ENCODE measurements around the gene PLCB1.
"Not testable (repeated sequence)": the region's sequence is repeated elsewhere in the genome, so short reads cannot be mapped to it uniquely, and the experiment has no call there.

Gene PLCB1

DNA sequence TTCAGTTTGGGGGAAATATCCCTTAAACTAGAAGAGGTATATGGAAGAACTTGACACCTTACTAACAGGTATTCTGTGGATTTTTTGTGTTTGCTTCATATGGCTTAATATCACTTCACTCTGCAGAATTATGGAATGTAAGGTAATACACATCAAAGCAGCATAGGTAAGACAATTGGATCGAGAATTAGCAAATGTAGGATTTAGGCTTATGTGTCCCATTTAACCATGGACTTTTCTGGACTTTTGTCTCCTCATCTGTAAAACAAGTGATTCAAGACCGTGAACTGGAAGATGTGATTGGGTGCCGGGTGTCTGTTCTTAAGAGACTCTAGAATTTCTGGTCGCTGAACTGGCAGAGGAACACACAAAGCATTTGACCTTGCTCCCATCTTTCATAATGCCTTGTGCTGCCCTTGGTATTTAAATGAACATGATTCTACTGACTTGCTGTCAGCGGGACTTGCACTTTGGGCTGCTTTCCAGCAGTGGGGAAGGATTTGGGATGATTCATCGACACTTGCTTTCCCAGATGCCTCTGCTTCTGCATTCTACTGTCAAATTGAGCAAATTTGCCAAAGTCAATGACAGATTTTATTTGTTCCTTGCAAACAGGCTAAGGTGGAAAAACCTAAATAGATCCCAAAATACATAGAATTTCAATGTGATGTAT is 199.8 kb downstream of the PLCB1 start:
- in situ Hi-C loops (cut with HindIII; ENCODE audit: low pct_unique_long_range_greater_than_20kb, low sequenced_read_pairs): no loop called here
- no peak for DNase-seq (ENCODE audit: low read depth in 1 of 2, low spot score in 1 of 2)

DNA sequence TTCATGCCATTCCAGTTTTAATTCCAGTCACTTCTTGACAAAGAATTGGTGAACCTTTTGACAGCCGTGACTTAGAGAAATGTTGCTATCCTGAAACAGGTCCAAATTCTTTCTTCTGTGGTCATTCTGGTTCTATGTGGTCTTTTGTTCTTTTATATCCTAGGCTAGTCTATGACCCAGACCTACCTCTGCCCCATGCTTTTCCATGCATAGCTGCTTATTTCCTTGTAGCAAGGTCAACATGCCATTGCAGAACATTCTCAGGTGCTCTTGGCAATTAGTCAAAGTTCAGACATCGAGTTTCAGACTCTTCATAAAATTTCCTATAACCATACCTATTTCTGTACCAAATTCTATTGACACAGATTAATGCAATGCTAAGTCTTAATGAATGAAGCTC is 202.6 kb downstream of the PLCB1 start:
- in situ Hi-C loops (cut with HindIII; ENCODE audit: low pct_unique_long_range_greater_than_20kb, low sequenced_read_pairs): no loop called here
- peak in 1 of 2 experiments; percentile 5 for DNase-seq (ENCODE audit: low read depth in 1 of 2, low spot score in 1 of 2)
- no peak for TF ChIP-seq JUND (IDR thresholded peaks at IDR 0.05; ENCODE audit: low read depth)

More for the DNA sequence above, 199.8 kb downstream of the PLCB1 start:
- no peak for TF ChIP-seq JUND (IDR thresholded peaks at IDR 0.05; ENCODE audit: low read depth)

DNA sequence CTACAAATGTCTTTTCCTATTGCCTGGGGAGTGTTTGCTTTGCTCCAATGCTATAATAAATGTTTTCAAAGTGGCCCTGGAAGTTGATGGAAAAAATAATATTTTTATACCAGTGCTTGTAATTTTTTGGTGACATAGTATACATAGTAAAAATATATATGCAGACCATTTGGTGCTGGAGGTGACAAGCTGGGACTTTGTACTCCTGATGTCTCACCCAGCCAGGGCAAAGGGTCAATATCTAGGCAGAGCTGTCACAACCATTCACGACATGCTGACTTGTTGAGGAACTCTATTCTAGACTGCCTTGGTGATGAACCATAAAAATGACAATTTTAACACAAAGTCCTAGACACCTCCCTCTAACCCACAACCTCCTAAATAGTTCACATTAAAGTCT is 203.0 kb downstream of the PLCB1 start:
- DNase-seq (ENCODE audit: low read depth in 1 of 2, low spot score in 1 of 2): no peak
- in situ Hi-C loops (cut with HindIII; ENCODE audit: low pct_unique_long_range_greater_than_20kb, low sequenced_read_pairs): no loop called here
- no peak for TF ChIP-seq JUND (IDR thresholded peaks at IDR 0.05; ENCODE audit: low read depth)

DNA sequence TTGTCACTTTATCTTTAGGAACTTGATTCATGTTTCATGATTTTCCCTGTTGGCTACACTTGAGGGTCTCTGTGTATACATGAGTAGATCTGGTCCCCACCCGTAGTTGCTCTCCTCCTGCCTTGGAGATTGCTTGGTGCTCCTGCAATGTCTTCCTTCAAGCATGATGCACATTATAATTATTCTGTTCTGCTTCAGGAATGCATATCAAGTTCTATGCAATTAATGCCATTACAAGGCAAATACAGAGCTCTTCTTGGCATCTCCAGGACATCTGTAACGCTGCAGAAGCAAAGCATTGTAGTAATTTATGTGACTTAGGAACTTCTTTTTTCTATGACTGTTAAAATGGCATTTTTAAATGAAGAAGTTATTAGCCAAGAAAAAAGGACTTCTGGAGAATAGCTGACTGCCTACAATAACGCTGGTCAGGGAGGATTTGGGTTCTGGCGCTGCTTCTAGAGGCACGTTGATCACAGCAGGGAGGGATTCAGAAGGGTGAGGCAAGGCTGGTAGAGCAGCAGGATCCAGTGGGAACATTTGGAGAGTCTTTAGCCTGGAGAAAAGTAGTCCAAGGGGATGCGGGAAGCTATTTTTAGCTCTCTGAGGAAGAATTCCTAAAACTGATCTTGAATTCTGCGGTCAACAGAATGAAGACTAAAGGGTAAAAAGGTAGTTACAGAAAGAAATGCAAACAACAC is 203.6 kb downstream of the PLCB1 start:
- in situ Hi-C loops (cut with HindIII; ENCODE audit: low pct_unique_long_range_greater_than_20kb, low sequenced_read_pairs): no loop called here
- no peak for DNase-seq (ENCODE audit: low read depth in 1 of 2, low spot score in 1 of 2)
- TF ChIP-seq JUND (IDR thresholded peaks at IDR 0.05; ENCODE audit: low read depth): no peak

DNA sequence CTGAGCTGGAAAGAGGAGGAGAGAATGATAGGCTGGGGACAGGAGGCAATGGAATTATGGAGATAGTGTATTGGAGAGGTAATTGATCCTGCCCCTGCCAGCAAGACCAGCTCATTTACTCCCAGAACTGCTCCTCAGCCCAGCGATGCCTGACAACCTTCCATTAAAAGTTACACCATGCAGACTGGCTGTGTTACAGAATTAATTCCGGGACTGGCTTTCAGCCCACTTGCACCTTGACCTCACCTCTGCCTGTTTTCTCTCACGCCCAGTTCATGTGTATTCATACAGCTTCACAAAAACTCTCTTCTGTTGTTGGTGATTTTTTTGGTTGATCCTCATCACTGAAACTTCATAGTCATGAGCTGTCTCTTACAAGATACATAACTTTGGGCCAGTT is 207.3 kb downstream of the PLCB1 start:
- TF ChIP-seq JUND (IDR thresholded peaks at IDR 0.05; ENCODE audit: low read depth): no peak
- in situ Hi-C loops (cut with HindIII; ENCODE audit: low pct_unique_long_range_greater_than_20kb, low sequenced_read_pairs): no loop called here
- DNase-seq (ENCODE audit: low read depth in 1 of 2, low spot score in 1 of 2): no peak

DNA sequence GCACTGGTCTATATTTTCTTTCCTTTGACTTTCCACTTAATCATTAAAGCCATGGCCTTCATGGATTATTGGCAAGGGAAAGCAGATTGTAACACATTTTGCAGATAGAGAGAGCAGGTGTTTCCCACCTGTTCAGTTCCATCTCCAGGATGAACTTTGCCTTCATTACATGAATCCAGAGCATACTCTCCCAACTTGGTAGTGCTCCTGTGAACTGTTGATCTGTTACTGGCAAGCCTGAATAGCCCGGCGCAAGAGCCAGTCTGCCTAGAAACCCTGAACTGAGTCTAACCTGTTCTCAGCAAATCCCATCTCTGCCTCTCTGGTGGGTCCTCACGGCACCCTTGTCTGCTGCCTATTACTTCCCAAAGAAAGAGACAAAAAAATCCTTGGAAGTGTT is 210.3 kb downstream of the PLCB1 start:
- no peak for TF ChIP-seq JUND (IDR thresholded peaks at IDR 0.05; ENCODE audit: low read depth)
- in situ Hi-C loops (cut with HindIII; ENCODE audit: low pct_unique_long_range_greater_than_20kb, low sequenced_read_pairs): no loop called here
- DNase-seq (ENCODE audit: low read depth in 1 of 2, low spot score in 1 of 2): no peak

DNA sequence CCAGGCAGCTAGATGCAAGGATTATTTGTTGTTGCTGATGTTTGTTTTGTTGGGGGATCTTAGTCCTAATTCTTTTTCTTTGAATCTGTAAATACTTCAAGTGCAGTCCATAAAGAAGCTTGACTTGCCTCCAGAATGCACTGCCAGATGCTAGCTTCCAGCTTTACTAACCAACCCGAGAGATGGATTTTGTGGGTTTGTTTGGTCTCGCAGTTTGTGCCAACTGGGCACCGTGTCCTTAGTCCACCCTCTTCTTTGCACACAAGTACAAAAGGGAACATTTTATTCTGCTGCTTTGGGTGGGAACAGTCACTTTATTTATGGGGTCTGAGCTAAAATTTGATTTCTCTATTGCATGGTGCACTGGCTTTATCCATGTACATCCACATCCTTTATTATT is 212.0 kb downstream of the PLCB1 start:
- in situ Hi-C loops (cut with HindIII; ENCODE audit: low pct_unique_long_range_greater_than_20kb, low sequenced_read_pairs): no loop called here
- no peak for TF ChIP-seq JUND (IDR thresholded peaks at IDR 0.05; ENCODE audit: low read depth)
- no peak for DNase-seq (ENCODE audit: low read depth in 1 of 2, low spot score in 1 of 2)

DNA sequence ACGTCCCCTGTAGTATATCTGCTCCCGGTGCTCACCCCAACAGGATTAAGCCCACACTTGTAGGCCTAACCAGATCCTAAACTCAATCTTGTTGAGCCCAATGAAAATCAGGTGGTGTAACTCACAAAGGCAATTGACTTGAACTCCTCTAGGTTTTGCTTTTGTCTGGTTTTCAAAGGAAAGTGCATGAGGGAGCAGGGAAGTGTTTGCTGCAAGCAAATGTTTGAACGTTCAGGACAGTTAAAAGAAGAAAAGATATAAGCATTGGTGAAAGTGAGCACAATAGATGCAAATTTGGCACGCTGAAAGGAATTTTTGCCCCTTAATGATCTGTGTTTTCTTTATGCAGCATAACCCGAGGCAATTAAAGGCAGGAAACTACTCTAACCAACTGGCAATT is 212.6 kb downstream of the PLCB1 start:
- no peak for TF ChIP-seq JUND (IDR thresholded peaks at IDR 0.05; ENCODE audit: low read depth)
- DNase-seq (ENCODE audit: low read depth in 1 of 2, low spot score in 1 of 2): no peak
- in situ Hi-C loops (cut with HindIII; ENCODE audit: low pct_unique_long_range_greater_than_20kb, low sequenced_read_pairs): no loop called here

DNA sequence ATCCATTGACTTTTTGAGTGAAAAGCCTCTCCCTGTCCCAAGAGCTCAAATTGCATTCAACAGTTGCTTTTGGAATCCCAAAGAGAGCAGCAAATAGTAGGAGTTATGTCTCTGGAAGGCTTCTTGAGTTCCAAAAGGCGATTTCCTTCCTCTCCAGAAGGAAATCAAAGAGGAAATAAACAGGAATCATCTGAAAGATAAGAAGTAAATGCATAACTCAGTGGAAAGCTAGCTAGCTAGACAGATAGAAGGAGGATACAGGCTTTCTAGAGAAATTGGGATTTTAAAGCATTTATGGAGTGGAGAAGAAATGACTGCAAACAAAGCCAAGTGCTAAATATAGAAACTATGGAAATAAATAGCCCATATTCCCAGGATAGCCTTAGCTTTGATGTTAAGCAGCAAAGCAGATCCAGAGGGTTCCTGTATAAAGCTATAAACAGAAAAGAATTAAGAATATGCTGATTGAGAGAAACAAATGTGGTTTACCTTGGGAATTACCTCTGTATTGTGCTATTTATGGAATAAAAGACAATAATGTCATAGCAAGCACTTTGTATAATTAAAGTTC is 214.7 kb downstream of the PLCB1 start:
- in situ Hi-C loops (cut with HindIII; ENCODE audit: low pct_unique_long_range_greater_than_20kb, low sequenced_read_pairs): no loop called here
- no peak for TF ChIP-seq JUND (IDR thresholded peaks at IDR 0.05; ENCODE audit: low read depth)
- DNase-seq (ENCODE audit: low read depth in 1 of 2, low spot score in 1 of 2): no peak

DNA sequence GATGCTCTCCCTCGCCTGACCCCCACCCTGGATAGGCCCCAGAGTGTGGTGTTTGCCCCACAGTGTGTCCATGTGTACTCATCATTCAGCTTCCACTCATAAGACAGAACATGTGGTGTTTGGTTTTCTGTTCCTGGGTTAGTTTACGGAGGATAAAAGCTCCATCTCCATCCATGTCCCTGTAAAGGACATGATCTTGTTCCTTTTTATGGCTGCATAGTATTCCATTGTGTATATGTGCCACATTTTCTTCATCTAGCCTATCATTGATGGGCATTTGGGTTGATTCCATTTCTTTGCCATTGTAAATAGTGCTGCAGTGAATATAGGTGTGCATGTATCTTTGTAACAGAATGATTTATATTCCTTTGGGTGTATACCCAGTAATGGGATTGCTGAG is 218.2 kb downstream of the PLCB1 start:
- in situ Hi-C loops (cut with HindIII; ENCODE audit: low pct_unique_long_range_greater_than_20kb, low sequenced_read_pairs); DNase-seq (ENCODE audit: low read depth in 1 of 2, low spot score in 1 of 2): not testable (repeated sequence)

DNA sequence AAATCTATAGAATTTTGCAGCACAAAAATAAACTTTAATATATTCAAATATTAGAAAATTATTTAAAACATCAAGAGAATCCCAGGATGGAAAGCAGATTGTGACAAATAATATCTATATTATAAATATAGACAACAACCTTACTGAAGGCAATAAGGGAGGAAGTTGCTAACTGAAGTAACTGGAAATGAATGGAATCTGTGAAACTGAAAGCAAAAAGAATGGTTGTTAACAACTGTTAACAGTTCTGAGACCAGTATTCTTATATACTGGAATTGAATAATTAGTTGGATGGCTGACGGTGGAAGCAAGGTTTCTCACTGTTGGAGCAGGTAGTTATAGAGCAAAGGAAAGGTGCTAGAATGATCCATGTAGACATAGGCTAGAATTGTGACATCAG is 220.4 kb downstream of the PLCB1 start:
- no peak for TF ChIP-seq JUND (IDR thresholded peaks at IDR 0.05; ENCODE audit: low read depth)
- in situ Hi-C loops (cut with HindIII; ENCODE audit: low pct_unique_long_range_greater_than_20kb, low sequenced_read_pairs): no loop called here

DNA sequence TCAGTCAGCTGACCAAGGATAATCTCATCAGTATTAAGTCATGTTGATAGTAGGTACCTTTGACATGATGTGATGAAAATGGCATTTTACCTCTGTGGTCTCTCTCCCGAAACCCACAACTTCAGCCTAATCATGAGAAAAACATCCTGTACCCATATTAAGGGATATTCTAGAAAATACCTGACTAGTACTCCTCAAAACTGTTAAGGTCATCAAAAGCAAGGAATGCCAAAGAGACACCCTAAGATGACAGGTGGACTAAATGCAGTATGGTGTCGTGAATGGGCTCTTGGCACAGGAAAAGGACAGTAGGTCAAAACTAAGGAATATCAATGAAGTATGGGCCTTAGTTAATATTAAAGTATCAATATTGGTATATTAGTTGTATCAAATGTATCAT is 221.4 kb downstream of the PLCB1 start:
- DNase-seq (ENCODE audit: low read depth in 1 of 2, low spot score in 1 of 2): no peak
- TF ChIP-seq JUND (IDR thresholded peaks at IDR 0.05; ENCODE audit: low read depth): no peak
- in situ Hi-C loops (cut with HindIII; ENCODE audit: low pct_unique_long_range_greater_than_20kb, low sequenced_read_pairs): no loop called here

More for the DNA sequence above, 220.4 kb downstream of the PLCB1 start:
- DNase-seq (ENCODE audit: low read depth in 1 of 2, low spot score in 1 of 2): no peak

DNA sequence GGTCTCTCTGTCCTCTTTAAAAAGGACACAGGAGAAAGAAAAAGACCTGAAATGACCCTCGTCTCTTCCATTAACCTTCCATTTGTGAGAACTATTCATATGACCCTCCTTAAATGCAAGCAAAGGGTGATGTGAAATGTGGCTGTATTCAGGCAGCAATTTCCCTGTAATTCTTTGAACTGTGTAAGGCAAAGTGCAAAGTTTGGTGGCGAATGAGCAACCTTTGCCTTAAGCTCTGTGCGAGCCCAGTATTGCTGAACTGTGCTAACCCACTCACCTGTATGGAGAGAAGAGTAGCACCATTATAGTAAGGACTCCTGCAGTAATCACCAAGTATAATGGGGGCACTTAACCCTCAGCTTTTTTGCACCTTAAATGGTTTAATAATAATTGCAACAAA is 223.4 kb downstream of the PLCB1 start:
- in situ Hi-C loops (cut with HindIII; ENCODE audit: low pct_unique_long_range_greater_than_20kb, low sequenced_read_pairs): no loop called here
- no peak for TF ChIP-seq JUND (IDR thresholded peaks at IDR 0.05; ENCODE audit: low read depth)
- DNase-seq (ENCODE audit: low read depth in 1 of 2, low spot score in 1 of 2): no peak

All from T47D (cell line).